ENCODE data around the gene KRT71. TPM values are rescaled to one million over a fixed set of nuclear protein-coding genes. Genes with fewer than 3 reads are reported as not detected.

The KRT71 gene
- total RNA-seq, 1 donor from 2014 or later, result not detected

DNA sequence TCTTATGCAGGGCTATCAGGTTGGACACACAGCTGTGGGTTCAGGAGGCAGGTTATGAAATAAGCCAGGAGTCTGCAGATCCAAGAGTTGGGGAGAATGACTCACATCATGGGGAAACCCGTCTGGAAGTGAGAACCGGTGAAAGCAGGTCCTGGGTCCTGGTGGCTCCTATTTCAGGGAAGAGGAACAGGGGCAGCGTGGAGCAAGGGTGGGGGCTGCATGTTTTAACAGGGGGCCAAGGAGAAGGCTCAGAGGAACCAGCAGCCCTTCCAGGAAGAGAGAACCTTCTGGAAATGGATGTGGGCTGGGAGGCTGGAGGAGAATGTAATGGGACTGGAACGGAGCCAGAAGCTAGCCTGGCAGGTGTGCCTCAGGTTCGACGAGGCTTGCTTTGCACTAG, 28.5 kb upstream of the KRT71 start:
- no peak for DNase-seq (ENCODE audit: low spot score, unreplicated experiment)
- Mint-ChIP-seq H3K4me3 (ENCODE audit: low read depth) (no peak overlapping the region), H3K4me1 (ENCODE audit: low read depth) (no peaks in the 10 kb centered on the region), H3K27ac (no peak overlapping the region), H3K9me3 (ENCODE audit: low read depth) (no peaks in the 10 kb centered on the region), H3K27me3 (peaks cover 46% of the 10 kb centered on the region), H3K36me3 (ENCODE audit: insufficient read depth) (no peaks in the 10 kb centered on the region)
- TF ChIP-seq, protein P1, sequence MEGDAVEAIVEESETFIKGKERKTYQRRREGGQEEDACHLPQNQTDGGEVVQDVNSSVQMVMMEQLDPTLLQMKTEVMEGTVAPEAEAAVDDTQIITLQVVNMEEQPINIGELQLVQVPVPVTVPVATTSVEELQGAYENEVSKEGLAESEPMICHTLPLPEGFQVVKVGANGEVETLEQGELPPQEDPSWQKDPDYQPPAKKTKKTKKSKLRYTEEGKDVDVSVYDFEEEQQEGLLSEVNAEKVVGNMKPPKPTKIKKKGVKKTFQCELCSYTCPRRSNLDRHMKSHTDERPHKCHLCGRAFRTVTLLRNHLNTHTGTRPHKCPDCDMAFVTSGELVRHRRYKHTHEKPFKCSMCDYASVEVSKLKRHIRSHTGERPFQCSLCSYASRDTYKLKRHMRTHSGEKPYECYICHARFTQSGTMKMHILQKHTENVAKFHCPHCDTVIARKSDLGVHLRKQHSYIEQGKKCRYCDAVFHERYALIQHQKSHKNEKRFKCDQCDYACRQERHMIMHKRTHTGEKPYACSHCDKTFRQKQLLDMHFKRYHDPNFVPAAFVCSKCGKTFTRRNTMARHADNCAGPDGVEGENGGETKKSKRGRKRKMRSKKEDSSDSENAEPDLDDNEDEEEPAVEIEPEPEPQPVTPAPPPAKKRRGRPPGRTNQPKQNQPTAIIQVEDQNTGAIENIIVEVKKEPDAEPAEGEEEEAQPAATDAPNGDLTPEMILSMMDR (IDR thresholded peaks at IDR 0.05; ENCODE audit: unreplicated experiment), result no peak

DNA sequence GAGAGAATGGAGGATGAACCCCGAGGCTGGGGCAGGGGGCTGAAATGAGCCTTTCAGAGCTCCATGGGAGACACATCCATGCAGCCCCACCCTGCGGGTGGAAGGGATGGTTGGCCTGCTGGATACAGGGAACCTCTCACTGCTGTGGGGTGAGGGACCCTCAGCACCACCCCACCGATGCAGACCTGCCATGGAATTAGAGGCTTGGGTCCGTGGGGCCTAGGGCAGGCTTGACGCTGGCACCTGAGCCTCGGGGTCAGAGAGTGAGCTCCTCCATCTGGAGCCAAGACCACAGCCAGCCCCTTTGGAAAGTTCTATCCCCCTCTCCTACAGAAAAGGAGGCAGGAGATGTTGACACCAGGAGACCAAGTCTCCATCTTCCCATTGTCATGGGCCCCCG, 28.1 kb upstream of the KRT71 start:
- H3K36me3 Mint-ChIP-seq (ENCODE audit: insufficient read depth), result no peaks in the 10 kb centered on the region
- no peaks in the 10 kb centered on the region for H3K4me1 Mint-ChIP-seq (ENCODE audit: low read depth)
- no peak overlapping the region for H3K27ac Mint-ChIP-seq
- DNase-seq (ENCODE audit: low spot score, unreplicated experiment), result no peak
- no peaks in the 10 kb centered on the region for H3K9me3 Mint-ChIP-seq (ENCODE audit: low read depth)
- TF ChIP-seq, protein P1 (IDR thresholded peaks at IDR 0.05; ENCODE audit: unreplicated experiment), result no peak
- H3K27me3 Mint-ChIP-seq, result peaks cover 44% of the 10 kb centered on the region
- H3K4me3 Mint-ChIP-seq (ENCODE audit: low read depth), result no peak overlapping the region

DNA sequence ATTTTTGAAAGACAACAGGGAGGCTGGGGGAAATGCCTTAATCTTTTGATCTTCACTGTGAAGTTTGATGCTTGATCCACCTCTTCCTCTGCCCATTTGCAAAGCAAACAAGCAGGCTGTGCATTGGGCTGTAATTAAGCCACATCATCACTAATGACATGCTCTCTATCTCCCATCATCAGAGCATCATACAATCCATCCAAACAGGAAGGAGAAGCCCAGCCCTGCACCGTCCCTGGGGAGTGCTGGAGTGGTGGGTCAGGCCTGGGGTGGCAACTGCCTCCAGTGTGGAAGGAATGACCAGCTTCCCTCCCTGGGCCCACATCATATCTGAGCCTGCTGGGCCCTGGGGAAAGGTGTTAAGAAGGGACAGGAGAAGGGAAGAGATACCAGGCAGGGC, 27.6 kb upstream of the KRT71 start:
- no peaks in the 10 kb centered on the region for H3K4me1 Mint-ChIP-seq (ENCODE audit: low read depth)
- H3K27ac Mint-ChIP-seq, result no peak overlapping the region
- H3K9me3 Mint-ChIP-seq (ENCODE audit: low read depth), result no peaks in the 10 kb centered on the region
- no peak for DNase-seq (ENCODE audit: low spot score, unreplicated experiment)
- H3K36me3 Mint-ChIP-seq (ENCODE audit: insufficient read depth), result no peaks in the 10 kb centered on the region
- no peak overlapping the region for H3K4me3 Mint-ChIP-seq (ENCODE audit: low read depth)
- H3K27me3 Mint-ChIP-seq, result peaks cover 45% of the 10 kb centered on the region
- TF ChIP-seq, protein P1 (IDR thresholded peaks at IDR 0.05; ENCODE audit: unreplicated experiment), result no peak

DNA sequence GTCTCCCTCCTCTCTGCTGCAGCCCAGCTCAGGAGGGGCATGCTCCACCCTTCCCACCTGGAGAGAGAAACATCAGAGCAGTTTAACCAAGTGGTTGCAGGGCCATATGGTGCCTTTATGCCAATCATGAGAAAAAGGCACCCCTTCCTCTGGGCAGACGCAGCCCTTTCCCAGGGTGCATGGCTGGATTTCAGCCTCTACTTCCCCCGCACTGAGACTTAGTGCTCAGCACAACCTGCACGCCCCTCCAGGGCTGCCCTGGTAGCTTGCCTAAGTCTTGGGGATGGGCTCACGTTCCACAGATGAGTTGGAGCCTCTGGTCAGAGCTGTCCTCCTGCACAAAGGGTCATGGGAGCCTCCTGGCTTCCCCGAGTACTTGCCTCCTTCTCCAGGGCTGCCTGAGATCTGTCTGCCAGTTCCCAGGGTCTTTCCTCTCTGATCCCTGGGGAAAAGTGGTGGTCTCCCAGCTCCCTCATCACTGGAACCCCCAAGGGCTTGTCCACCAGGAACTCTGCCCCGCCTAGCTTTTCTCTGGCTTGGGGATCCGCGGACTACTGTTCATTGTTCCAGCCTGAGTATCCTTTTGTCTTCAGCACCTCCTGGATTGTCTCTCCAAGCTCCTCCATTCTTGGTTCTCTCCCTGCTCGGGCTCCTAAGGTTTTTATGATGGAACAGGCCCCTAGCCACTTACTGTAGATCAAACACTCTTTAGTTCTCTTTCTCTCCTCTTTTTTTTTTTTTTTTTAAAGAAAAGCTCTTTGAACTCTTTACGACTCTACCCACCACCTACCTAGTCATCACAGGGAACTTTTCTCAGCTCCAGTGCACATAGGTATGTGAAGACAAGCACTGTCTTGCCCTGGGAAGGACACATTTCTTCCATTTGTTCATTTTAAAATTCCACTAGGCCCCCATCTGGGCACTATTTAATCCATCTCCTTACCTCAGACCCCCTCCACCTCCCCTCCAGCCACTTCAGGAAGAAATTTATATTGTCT, 26.8 kb upstream of the KRT71 start:
- H3K36me3 Mint-ChIP-seq (ENCODE audit: insufficient read depth), result no peaks in the 10 kb centered on the region
- no peaks in the 10 kb centered on the region for H3K9me3 Mint-ChIP-seq (ENCODE audit: low read depth)
- DNase-seq (ENCODE audit: low spot score, unreplicated experiment), result no peak
- H3K4me1 Mint-ChIP-seq (ENCODE audit: low read depth), result no peaks in the 10 kb centered on the region
- H3K27me3 Mint-ChIP-seq, result peaks cover 41% of the 10 kb centered on the region
- TF ChIP-seq, protein P1 (IDR thresholded peaks at IDR 0.05; ENCODE audit: unreplicated experiment), result no peak
- no peak overlapping the region for H3K4me3 Mint-ChIP-seq (ENCODE audit: low read depth)
- H3K27ac Mint-ChIP-seq, result no peak overlapping the region

DNA sequence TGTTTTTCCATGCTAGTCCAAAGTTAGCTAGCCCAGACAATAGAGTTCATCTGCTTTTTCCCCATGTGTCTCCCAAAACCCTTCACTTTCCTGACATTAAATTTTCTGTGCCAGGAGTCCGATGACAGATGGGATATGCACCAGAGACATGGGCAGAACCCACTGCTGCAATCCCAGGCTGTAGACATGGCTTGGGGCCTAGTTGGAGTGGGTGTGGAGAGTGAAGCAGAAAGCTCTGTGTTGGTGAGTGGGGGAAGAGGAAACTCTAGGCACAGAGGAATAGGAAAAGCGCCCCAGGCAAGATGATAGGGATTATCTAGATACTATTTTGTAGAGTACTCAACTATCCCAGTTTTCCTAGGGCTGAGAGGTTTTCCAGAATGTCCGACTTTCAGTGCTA, 25.5 kb upstream of the KRT71 start:
- Mint-ChIP-seq H3K36me3 (ENCODE audit: insufficient read depth) (no peaks in the 10 kb centered on the region), H3K4me1 (ENCODE audit: low read depth) (no peaks in the 10 kb centered on the region), H3K27me3 (peaks cover 44% of the 10 kb centered on the region), H3K9me3 (ENCODE audit: low read depth) (no peaks in the 10 kb centered on the region), H3K27ac (no peak overlapping the region), H3K4me3 (ENCODE audit: low read depth) (no peak overlapping the region)
- DNase-seq (ENCODE audit: low spot score, unreplicated experiment), result no peak
- TF ChIP-seq, protein P1 (IDR thresholded peaks at IDR 0.05; ENCODE audit: unreplicated experiment), result no peak

Measured in progenitor cell of endocrine pancreas (in vitro differentiated cells).